COLO668 (cell line): ENCODE measurements around the gene GPR108.

Source experiments
- DNase-seq: peaks from one replicate; lab custom pipeline; 2025; ENCODE audit not compliant: unreplicated experiment; lab: John Stamatoyannopoulos, UW

The GPR108 gene

DNA sequence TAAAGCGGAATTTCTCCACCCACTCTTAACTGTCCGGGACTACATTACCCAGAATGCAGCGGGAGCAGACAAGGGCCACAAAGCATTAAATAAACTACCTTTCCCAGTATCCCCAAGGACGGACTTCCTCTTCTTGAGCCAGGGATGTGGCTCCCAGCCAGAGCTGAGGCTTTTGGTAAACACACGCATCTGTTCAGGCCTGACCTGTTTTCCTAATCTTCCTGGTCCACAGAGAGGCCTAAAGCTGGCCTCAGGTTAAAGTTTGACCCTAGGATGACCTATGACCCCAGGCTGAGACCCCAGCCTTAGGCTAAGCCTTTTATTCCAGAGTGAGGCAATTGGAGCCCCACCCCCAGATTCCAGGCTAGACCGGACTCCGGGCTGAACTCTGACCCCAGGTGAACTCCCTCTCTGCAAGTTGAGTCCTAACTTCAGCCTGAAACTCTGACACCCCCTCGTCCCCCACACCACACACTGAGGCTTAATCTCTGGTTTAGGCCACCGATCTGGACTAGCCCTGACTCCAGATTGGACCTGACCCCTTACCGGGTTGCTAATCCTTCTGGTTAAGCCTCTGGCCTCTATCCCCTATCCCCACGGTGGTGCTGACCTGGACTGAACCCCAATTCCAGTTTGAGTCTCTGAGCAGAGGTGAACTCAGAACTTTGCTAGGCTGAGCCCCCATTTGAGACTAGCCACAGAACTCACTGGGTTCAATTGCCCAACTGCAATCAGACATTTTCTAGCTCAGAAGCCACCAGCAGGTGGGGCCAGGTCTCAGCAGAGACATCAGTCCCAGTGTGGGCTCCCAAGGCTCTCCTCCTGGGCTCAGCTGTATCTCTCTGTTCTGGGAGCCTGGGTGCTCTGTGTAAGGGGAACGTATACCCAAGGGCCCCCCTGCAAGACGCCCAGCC is 750 bp upstream of the GPR108 start:
- DNase-seq: peak; percentile 98

DNA sequence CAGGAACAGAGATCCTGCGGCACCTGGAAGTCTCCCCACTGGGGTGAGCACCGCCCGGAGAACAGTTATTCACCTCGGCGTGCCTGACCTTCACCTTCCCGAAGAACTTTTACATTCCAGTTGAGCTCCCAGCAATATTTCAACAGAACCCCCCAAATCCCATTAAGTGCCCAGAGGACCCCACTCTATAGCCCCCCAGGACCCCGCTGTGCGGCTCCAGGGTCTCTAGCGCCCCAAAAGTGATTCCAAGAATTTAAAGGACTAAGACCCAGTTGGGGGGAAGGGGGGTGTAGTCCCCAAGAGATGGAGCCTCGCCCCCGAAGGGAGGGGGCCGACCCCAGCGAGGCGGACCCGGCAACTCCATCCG is 480 bp downstream of the GPR108 start:
- DNase-seq: no peak

GRCh38 chr19:6736169-6736916 is 1.0 kb downstream of the GPR108 start:
- DNase-seq: peak; percentile 55

GRCh38 chr19:6735181-6735911 is 2.0 kb downstream of the GPR108 start:
- DNase-seq: no peak

- no peak for DNase-seq
Measured at GRCh38 chr19:6734096-6734696, 3.2 kb downstream of the GPR108 start.

GRCh38 chr19:6733338-6734095 is 3.9 kb downstream of the GPR108 start:
- DNase-seq: no peak

DNA sequence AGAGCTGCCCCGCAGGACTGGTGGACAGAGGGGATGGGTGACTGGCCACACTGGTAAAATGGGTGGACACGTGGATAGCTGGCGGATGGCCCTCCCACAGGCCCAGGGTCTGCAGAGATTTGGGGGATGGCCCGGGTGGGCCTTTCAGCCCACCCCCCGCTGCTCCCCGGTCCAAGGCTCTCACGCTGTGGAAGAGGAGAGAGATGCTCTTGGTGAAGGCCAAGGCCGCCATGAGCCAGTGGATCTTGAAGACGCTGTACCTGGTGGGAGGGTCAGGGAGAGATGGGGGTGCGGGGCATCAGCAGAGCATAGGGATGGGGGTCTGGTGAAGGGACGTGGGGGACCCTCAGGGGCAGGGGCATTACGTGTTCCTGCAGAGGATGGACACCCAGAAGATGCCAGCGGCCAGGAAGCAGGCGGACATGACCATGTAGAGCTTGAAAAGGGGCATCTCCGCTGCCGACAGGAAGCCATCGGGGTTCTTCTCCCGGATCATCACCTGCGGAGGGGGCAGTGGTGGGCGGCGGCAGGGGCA is 4.5 kb downstream of the GPR108 start:
- DNase-seq: no peak

- DNase-seq: no peak
Measured at GRCh38 chr19:6731822-6732221, 5.6 kb downstream of the GPR108 start.

- DNase-seq: no peak
Measured at GRCh38 chr19:6730941-6731670, 6.3 kb downstream of the GPR108 start.

- DNase-seq: peak; percentile 16
Measured at GRCh38 chr19:6730153-6730804, 7.1 kb downstream of the GPR108 start.

DNA sequence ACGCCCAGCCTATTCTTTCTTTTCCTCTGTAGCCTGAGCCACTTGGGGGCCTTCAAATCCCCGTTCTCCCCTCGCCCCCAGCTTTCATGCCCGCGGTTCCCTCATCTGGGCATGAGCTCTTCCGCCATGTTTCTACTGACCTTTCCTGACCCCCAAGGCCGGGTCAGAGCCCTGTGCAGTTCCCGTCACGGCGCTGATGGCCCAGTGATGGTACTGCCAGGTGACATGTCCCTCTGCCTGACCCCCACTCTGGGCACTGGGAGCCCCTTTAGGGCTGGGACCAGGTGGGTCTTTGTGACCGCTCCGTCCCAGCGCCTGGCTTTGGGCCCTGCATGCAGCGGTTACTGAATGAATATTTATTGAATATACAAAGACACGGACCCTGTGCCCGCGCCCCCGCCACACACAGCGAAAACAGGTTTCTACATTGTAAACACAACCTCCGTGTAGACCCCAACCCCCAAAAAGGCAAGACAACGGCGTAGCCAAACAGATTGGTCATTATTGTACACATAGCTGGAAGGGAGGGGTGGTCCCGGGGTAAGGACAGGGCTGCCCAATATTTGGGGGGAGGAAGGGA is 7.7 kb downstream of the GPR108 start:
- no peak for DNase-seq

GRCh38 chr19:6728346-6728745 is 9.0 kb downstream of the GPR108 start:
- DNase-seq: no peak

- no peak for DNase-seq
Measured at GRCh38 chr19:6725513-6726231, 11.7 kb downstream of the GPR108 start.

GRCh38 chr19:6724631-6725492 is 12.5 kb downstream of the GPR108 start:
- DNase-seq: no peak

GRCh38 chr19:6723738-6724137 is 13.6 kb downstream of the GPR108 start:
- DNase-seq: no peak

DNA sequence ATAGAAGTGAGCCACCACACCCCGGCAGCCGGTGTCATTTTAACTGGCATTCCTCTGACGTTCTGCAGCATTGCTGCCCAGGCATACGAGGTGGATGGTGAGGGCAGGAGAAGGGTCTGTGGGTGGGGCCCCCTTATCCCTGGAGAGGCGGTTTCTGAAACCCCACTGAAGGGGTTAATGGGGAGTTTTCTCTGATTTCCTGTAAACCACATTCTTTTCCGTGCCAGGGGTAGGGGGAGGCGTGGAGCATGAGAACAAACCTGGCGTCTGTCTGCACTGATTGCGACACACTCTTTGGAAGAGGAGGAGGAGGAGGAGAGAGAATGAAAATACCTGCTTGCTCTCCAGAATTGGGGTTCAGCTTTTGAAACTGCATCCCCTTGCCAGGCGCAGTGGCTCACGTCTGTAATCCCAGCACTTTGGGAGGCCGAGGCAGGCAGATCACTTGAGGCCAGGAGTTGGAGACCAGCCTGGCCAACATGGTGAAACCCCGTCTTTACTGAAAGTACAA is 14.2 kb downstream of the GPR108 start:
- no peak for DNase-seq

DNA sequence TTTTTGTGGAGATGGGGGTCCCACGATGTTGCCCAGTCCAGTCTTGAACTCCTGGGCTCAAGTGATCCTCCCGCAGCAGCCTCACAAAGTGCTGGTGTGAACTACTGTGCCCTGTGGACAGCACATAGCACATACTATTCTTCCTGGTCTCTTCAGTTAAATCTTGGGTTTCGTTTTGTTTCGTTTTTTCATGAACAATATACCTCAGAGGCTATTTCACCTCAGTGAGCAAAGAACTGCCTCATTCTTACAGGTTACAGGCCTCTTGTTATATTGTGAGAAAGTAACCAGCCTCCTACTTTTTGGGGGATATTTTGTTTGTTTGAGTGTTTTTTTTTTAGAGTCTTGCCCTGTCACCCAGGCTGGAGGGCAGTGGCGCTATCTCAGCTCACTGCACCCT is 15.6 kb downstream of the GPR108 start:
- no peak for DNase-seq
